ENCODE results near the gene SRA1.

DNA sequence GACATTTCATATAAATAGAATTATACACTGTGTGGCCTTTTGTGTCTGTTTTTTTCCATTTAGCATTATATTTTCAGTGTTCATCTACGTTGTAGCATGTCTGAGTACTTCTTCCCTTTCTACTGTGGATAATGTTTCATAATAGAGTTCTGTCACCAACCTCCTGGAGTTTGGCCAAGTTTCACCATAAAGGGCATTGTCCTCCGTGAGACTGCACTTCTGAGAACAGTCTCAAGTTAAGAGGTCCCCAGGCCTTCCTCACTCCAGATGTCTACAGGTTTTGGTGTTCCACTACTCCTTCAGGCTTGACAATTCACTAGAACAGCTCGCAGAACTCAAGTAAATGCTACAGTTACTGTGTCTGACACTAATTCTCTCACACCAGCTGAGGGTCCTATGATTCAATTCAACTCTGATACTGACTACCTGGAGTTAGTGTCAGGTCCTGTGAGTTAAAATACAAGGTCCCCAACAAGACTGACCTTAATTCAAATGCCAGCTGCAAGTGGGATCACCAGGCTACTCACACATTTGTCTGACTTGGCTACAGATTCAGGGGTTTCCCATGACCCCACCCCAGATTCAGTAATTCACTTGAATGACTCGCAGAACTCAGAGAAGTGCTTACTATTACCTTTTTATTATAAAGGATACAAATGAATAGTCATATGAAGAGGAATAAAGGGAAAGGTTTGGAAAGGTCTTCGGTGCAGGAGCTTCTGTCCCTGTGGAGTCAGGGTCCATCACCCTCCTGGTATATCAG, 38.4 kb upstream of the SRA1 start:
- TF ChIP-seq CTCF (IDR thresholded peaks at IDR 0.05; ENCODE audit: insufficient read depth, low read length) (no peak), SPI1 (IDR thresholded peaks at IDR 0.05; ENCODE audit: borderline replicate concordance, low read depth) (peak; percentile 40; the same call in 1 of the 2 replicates), GABPA (IDR thresholded peaks at IDR 0.05; ENCODE audit: low read depth) (no peak), POLR2AphosphoS5 (IDR thresholded peaks at IDR 0.05; ENCODE audit: low read depth) (peak; percentile 68)

Data from HL-60 (cell line).